NCI-H2171 (cell line): ENCODE measurements around the gene ZNF552.

Experiments used
- DNase-seq: peaks from one replicate; lab custom pipeline; 2025; lab: John Stamatoyannopoulos, UW

Gene ZNF552

DNA sequence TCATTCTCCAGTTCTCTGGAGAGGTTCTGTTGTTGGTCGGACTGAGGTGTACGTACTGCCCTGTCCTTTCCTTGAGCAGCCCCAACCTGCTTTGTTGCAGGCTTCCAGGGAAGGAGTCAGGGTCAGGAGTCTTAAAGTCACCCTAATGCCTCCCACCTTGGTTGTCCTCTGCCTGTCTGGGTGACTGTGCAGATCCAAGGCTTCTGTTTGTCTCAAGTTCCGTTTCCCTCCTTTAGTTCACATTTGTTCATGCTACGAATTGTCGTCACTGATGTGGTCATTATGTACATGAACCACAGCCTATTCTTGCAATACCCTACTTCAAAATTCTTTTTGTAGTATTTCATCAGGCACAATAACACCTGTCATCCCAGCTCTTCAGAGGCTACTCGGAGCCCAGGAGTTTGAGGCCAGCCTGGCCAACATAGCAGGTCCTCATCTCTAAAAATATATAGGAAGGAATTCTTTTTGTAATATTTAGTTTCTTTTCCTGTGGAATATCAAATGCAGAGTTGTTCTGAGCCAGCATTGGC, 37.9 kb downstream of the ZNF552 start:
- no peak for DNase-seq

DNA sequence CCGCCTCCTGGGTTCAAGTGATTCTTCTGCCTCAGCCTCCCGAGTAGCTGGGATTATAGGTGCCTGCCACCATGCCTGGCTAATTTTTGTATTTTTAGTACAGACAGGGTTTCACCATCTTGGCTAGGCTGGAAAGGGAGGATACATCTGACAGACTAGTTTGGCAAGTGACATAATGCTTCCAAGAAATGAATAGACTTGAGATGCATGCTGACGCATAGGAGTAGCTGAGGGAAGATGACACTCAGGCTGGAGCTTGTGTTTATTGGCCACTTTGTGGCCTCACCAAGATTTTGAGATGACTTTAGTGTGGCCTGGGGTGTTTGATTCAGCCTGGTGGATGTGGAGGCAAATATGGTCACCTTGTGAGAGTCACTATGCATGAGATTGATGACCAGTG, 41.2 kb downstream of the ZNF552 start:
- DNase-seq, result no peak

DNA sequence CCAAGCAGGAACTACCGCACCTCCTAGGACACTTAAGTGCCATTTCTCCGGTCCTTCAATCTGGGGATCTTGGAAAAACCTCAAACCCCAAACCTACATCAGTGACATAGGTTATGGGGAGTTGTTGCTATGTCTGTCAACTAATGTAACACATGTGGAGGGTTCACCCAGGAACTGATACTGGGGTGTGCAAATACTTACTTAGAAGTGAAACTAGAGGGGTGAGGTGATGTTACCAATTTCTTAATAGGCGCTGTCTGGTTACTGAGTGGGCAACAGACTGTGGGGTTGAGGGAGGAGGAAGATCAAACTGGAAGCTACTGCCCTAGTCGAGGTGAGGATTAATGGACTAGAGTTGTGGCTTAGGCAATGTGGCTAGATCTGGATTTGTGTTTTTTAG, 43.3 kb downstream of the ZNF552 start:
- DNase-seq, result no peak

DNA sequence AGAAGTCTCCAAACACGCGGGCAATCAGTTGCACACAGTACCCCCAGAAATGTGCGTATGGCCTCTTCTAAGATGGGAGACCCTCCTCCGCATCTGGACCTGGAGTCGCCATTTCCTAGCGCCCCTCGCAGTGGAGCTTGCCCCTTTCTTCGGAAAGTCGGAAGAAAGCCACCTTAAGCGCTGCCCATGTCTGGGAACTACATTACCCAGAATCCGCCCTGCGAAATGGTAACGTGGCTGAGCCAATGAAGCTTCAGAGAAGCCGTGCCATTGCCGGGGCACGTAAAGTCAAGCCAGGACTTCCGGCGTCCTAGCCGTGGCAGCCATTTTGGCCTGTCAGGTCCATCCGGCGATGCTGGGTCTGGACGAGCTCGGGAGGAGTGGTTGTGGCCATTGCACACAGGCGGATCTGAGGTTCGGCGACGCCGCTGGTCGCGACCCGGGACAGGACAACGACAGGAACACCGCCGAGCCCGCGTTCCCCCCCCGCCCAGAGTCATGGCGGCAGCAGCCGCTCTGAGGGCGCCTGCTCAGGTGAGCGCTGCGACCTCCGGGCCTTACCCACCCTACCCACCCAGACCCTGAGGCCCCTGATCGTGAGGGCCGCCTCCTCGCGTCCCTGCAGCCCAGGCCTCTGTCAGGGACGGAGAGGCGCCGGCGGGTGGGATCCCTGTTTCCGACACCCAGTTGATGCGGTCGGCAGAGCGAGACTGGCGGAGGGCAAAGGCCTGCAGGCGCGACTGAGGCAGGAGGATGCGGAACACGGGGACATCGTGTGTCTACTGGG, 45.2 kb downstream of the ZNF552 start, which contains the start of gene ZNF586:
Gene ZNF586 (plus strand): TSS at position 332 of the 787 bp plus-strand sequence. CDS start 167 bp downstream, at position 499.
- peak; percentile 88 for DNase-seq

DNA sequence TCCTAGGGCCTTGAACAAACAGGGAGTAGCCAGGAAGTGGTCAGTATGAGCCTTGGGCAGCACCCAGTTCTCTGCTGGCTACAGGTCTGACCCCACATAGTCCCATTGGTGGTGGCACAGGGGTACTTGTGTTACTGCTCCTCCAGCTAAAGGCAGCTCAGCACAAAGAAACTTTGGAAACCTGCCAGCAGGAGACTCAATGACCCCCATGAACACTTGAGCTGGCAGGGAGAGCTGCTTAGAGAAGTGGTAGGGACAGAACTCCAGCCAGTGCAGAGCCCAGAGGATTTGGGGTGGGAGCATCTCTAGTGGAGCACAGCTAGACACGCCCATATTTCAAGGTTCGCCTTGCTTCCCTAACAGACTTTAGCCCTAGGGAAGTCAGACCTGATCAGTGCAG, 55.6 kb downstream of the ZNF552 start:
- no peak for DNase-seq

DNA sequence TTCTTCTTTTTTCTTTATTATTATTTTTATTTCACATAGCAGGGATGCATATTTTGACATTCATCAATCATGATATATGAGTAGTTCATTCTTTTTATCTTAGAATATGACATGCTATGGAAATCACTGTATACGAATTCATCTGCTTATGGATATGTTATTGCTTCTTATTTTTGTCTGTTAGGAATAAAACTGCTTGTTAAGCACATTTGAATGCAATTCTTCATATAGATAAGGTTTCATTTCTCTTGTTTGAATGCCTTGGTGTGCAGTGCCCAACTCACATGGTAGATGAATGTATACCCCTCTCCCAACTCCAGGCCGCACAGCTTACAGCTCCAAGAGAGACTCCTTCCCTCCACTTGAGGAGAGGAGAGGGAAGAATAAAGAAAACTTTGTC, 56.8 kb downstream of the ZNF552 start:
- DNase-seq, result no peak
